ENCODE results near the gene NPDC1. TPM values are rescaled to one million over a fixed set of nuclear protein-coding genes. Genes with fewer than 3 reads are reported as not detected.

NPDC1 gene
- total RNA-seq, 1 donor from 2014 or later, result 3.8 TPM

GRCh38 chr9:137009938-137010732, 35.8 kb downstream of the NPDC1 start:
- Mint-ChIP-seq H3K4me1 (no peaks in the 10 kb centered on the region), H3K9me3 (peaks cover 1% of the 10 kb centered on the region), H3K27me3 (ENCODE audit: insufficient read depth, low read depth) (peaks cover 4% of the 10 kb centered on the region), H3K36me3 (peaks cover 1% of the 10 kb centered on the region), H3K27ac (no peak overlapping the region), H3K4me3 (no peak overlapping the region)
- Histone ChIP-seq H3K4me3 (no peak overlapping the region), H3F3A (ENCODE audit: low read depth) (no peaks in the 10 kb centered on the region), H3K27ac (no peak overlapping the region), H4K20me1 (ENCODE audit: low read depth) (no peaks in the 10 kb centered on the region), H2AFZ (replicated peaks) (no peak overlapping the region), H3K9me3 (ENCODE audit: low read depth) (no peaks in the 10 kb centered on the region), H3K4me1 (no peaks in the 10 kb centered on the region), H3K27me3 (no peaks in the 10 kb centered on the region), H3K79me2 (ENCODE audit: low read depth) (no peaks in the 10 kb centered on the region), H3K4me2 (no peak overlapping the region), H3K36me3 (no peaks in the 10 kb centered on the region), H3K9ac (no peak overlapping the region)
- DNase-seq (ENCODE audit: low spot score), result no peak
- TF ChIP-seq EZH2 (IDR thresholded peaks at IDR 0.05) (no peak), EZH2phosphoT487 (IDR thresholded peaks at IDR 0.05) (no peak), CTCF (IDR thresholded peaks at IDR 0.05) (no peak)

GRCh38 chr9:137009217-137009616, 36.8 kb downstream of the NPDC1 start:
- TF ChIP-seq EZH2phosphoT487 (IDR thresholded peaks at IDR 0.05), result no peak
- no peak for TF ChIP-seq EZH2 (IDR thresholded peaks at IDR 0.05)
- TF ChIP-seq CTCF (IDR thresholded peaks at IDR 0.05), result no peak
- Histone ChIP-seq H4K20me1 (ENCODE audit: low read depth) (no peaks in the 10 kb centered on the region), H2AFZ (replicated peaks) (no peak overlapping the region), H3K27me3 (no peaks in the 10 kb centered on the region), H3K79me2 (ENCODE audit: low read depth) (no peaks in the 10 kb centered on the region), H3K9ac (no peak overlapping the region), H3K4me2 (no peak overlapping the region), H3K9me3 (ENCODE audit: low read depth) (no peaks in the 10 kb centered on the region), H3K4me3 (no peak overlapping the region), H3K4me1 (no peaks in the 10 kb centered on the region), H3F3A (ENCODE audit: low read depth) (no peaks in the 10 kb centered on the region), H3K27ac (no peak overlapping the region), H3K36me3 (no peaks in the 10 kb centered on the region)
- Mint-ChIP-seq H3K4me1 (no peaks in the 10 kb centered on the region), H3K27me3 (ENCODE audit: insufficient read depth, low read depth) (peaks cover 9% of the 10 kb centered on the region), H3K9me3 (peaks cover 7% of the 10 kb centered on the region), H3K27ac (no peak overlapping the region), H3K36me3 (peaks cover 1% of the 10 kb centered on the region), H3K4me3 (no peak overlapping the region)
- DNase-seq (ENCODE audit: low spot score), result no peak

GRCh38 chr9:137008312-137008711, 37.7 kb downstream of the NPDC1 start:
- Histone ChIP-seq H3K27me3 (no peaks in the 10 kb centered on the region), H3K4me2 (no peak overlapping the region), H3K79me2 (ENCODE audit: low read depth) (no peaks in the 10 kb centered on the region), H3K9ac (no peak overlapping the region), H3K9me3 (ENCODE audit: low read depth) (no peaks in the 10 kb centered on the region), H3K27ac (no peak overlapping the region), H3K36me3 (no peaks in the 10 kb centered on the region), H3F3A (ENCODE audit: low read depth) (no peaks in the 10 kb centered on the region), H4K20me1 (ENCODE audit: low read depth) (no peaks in the 10 kb centered on the region), H3K4me1 (no peaks in the 10 kb centered on the region), H3K4me3 (no peak overlapping the region), H2AFZ (replicated peaks) (no peak overlapping the region)
- H3K4me3 Mint-ChIP-seq, result no peak overlapping the region
- DNase-seq (ENCODE audit: low spot score), result no peak
- peaks cover 7% of the 10 kb centered on the region for H3K9me3 Mint-ChIP-seq
- H3K27ac Mint-ChIP-seq, result no peak overlapping the region
- peaks cover 12% of the 10 kb centered on the region for H3K27me3 Mint-ChIP-seq (ENCODE audit: insufficient read depth, low read depth)
- TF ChIP-seq EZH2 (IDR thresholded peaks at IDR 0.05) (no peak), CTCF (IDR thresholded peaks at IDR 0.05) (no peak), EZH2phosphoT487 (IDR thresholded peaks at IDR 0.05) (no peak)
- H3K4me1 Mint-ChIP-seq, result no peaks in the 10 kb centered on the region
- peaks cover 1% of the 10 kb centered on the region for H3K36me3 Mint-ChIP-seq
